HG03558 (cell line): Measurements from ENCODE around the gene SIGLEC9.

Source experiments
- ATAC-seq: cut with Tn5 transposase; IDR thresholded peaks from one replicate; pipeline ENCODE4 v1.9.1; 2021; ENCODE audit warnings: moderate number of reproducible peaks; ENCODE audit not compliant: unreplicated experiment; ENCODE audit errors: extremely low read depth

Gene SIGLEC9

GRCh38 chr19:51124729-51125128 is at the start of gene SIGLEC9:
Gene SIGLEC9, plus strand, starts transcription at chr19:51124906. Its CDS starts 69 bp downstream, at chr19:51124975.
- no peak for ATAC-seq

- no peak for ATAC-seq
Measured at GRCh38 chr19:51075998-51076397, 48.7 kb upstream of the SIGLEC9 start.

- ATAC-seq = no peak
Measured at GRCh38 chr19:51076631-51077213, 48.0 kb upstream of the SIGLEC9 start.

GRCh38 chr19:51078104-51078503 is 46.6 kb upstream of the SIGLEC9 start:
- ATAC-seq = no peak

GRCh38 chr19:51078731-51079130 is 46.0 kb upstream of the SIGLEC9 start:
- no peak for ATAC-seq

- ATAC-seq = no peak
Measured at GRCh38 chr19:51079481-51080110, 45.1 kb upstream of the SIGLEC9 start.

GRCh38 chr19:51081476-51081875 is 43.2 kb upstream of the SIGLEC9 start:
- no peak for ATAC-seq

GRCh38 chr19:51082611-51083010 is 42.1 kb upstream of the SIGLEC9 start, which contains the start of gene KLK14:
Gene KLK14, minus strand, starts transcription at chr19:51082887. Its CDS starts 273 bp downstream, at chr19:51082614.
- ATAC-seq = no peak

- no peak for ATAC-seq
Measured at GRCh38 chr19:51083181-51083580, 41.5 kb upstream of the SIGLEC9 start.

GRCh38 chr19:51083783-51084182 is 40.9 kb upstream of the SIGLEC9 start:
- ATAC-seq = no peak

- no peak for ATAC-seq
Measured at GRCh38 chr19:51084505-51084904, 40.2 kb upstream of the SIGLEC9 start.

GRCh38 chr19:51086153-51086850 is 38.4 kb upstream of the SIGLEC9 start:
- ATAC-seq = no peak

- no peak for ATAC-seq
Measured at GRCh38 chr19:51089786-51090185, 34.9 kb upstream of the SIGLEC9 start.

GRCh38 chr19:51090471-51090870 is 34.2 kb upstream of the SIGLEC9 start:
- ATAC-seq = no peak

GRCh38 chr19:51091126-51091525 is 33.6 kb upstream of the SIGLEC9 start:
- no peak for ATAC-seq

GRCh38 chr19:51091895-51092873 is 32.5 kb upstream of the SIGLEC9 start:
- no peak for ATAC-seq

GRCh38 chr19:51093101-51093500 is 31.6 kb upstream of the SIGLEC9 start:
- ATAC-seq = no peak

GRCh38 chr19:51093510-51094345 is 31.0 kb upstream of the SIGLEC9 start:
- ATAC-seq = no peak

GRCh38 chr19:51094696-51095279 is 29.9 kb upstream of the SIGLEC9 start:
- no peak for ATAC-seq
